Measurements from ENCODE around the gene PLEK2. TPM values are rescaled to one million over a fixed set of nuclear protein-coding genes. Genes with fewer than 3 reads are reported as not detected.
A peak's percentile ranks its signal among the peaks of the same experiment; 100 is the strongest.

Gene PLEK2
- total RNA-seq, 1 donor, result 2.5 TPM

DNA sequence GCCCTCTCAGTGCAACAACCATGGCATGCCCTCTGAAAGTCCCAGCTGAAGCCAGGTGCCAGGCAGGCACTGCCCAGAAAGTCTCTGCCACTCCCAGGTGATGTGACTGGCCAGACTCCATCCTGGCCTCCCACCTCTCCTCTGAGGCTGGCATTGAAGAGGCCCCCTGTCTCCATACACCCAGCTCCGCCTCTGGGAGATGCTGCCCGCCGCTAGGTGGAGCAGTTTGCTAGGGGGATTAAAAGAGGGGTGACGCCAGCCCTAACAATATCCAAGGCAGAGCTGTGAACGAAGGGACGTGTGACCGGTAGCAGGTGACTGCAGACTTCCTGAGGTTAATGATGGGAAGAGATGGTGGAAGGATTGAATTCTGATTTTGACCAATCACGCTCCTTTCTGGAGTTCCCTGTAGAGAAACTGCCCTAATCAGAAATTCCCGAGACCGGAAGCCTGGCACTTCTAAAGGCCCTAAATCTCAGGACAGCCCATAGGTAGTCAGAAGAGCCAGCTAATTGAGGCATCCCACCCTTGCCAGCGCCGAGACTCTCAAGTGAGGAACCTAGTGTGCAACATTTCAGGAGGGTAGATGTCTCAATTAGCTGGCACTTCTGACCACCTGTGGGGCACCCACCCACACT lies 8.3 kb upstream of the PLEK2 start:
- Histone ChIP-seq H4K20me1 (ENCODE audit: insufficient read depth, low read length) (no peaks in the 10 kb centered on the region), H3K4me1 (ENCODE audit: insufficient read depth, low read length) (peaks cover 2% of the 10 kb centered on the region)
- no peak for DNase-seq (ENCODE audit: insufficient read length, low spot score, missing footprints)

GRCh38 chr14:67418401-67419191 lies 6.6 kb upstream of the PLEK2 start:
- H3K9me3 ChIP-seq (ENCODE audit: low read depth, low read length), result no peaks in the 10 kb centered on the region
- no peaks in the 10 kb centered on the region for H3K36me3 ChIP-seq (ENCODE audit: insufficient read depth, low read length)
- H3K4me2 ChIP-seq (ENCODE audit: insufficient read depth, low read length), result no peak overlapping the region
- no peaks in the 10 kb centered on the region for H3K79me2 ChIP-seq (ENCODE audit: insufficient read depth, low read length)
- H3K4me3 ChIP-seq (ENCODE audit: insufficient read depth, low read length), result no peak overlapping the region
- TF ChIP-seq, protein P1, sequence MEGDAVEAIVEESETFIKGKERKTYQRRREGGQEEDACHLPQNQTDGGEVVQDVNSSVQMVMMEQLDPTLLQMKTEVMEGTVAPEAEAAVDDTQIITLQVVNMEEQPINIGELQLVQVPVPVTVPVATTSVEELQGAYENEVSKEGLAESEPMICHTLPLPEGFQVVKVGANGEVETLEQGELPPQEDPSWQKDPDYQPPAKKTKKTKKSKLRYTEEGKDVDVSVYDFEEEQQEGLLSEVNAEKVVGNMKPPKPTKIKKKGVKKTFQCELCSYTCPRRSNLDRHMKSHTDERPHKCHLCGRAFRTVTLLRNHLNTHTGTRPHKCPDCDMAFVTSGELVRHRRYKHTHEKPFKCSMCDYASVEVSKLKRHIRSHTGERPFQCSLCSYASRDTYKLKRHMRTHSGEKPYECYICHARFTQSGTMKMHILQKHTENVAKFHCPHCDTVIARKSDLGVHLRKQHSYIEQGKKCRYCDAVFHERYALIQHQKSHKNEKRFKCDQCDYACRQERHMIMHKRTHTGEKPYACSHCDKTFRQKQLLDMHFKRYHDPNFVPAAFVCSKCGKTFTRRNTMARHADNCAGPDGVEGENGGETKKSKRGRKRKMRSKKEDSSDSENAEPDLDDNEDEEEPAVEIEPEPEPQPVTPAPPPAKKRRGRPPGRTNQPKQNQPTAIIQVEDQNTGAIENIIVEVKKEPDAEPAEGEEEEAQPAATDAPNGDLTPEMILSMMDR (IDR thresholded peaks at IDR 0.05; ENCODE audit: extremely low read depth, low read depth, low read length), result no peak
- H3K27me3 ChIP-seq (ENCODE audit: insufficient read depth, low read length), result no peaks in the 10 kb centered on the region
- no peak overlapping the region for H2AFZ ChIP-seq (ENCODE audit: low read length)
- peaks cover 7% of the 10 kb centered on the region for H3K4me1 ChIP-seq (ENCODE audit: insufficient read depth, low read length)
- H3K27ac ChIP-seq (ENCODE audit: low read depth, low read length), result no peak overlapping the region
- no peak for DNase-seq (ENCODE audit: insufficient read length, low spot score, missing footprints)
- no peaks in the 10 kb centered on the region for H4K20me1 ChIP-seq (ENCODE audit: insufficient read depth, low read length)

More for the DNA sequence above, 8.3 kb upstream of the PLEK2 start:
- no peak overlapping the region for H3K27ac ChIP-seq (ENCODE audit: low read depth, low read length)
- H3K79me2 ChIP-seq (ENCODE audit: insufficient read depth, low read length), result no peaks in the 10 kb centered on the region
- H3K4me2 ChIP-seq (ENCODE audit: insufficient read depth, low read length), result no peak overlapping the region
- H3K9me3 ChIP-seq (ENCODE audit: low read depth, low read length), result no peaks in the 10 kb centered on the region
- no peak overlapping the region for H2AFZ ChIP-seq (ENCODE audit: low read length)
- H3K27me3 ChIP-seq (ENCODE audit: insufficient read depth, low read length), result peaks cover 3% of the 10 kb centered on the region
- no peaks in the 10 kb centered on the region for H3K36me3 ChIP-seq (ENCODE audit: insufficient read depth, low read length)
- no peak overlapping the region for H3K4me3 ChIP-seq (ENCODE audit: insufficient read depth, low read length)
- TF ChIP-seq, protein P1 (IDR thresholded peaks at IDR 0.05; ENCODE audit: extremely low read depth, low read depth, low read length), result peak; percentile 55

DNA sequence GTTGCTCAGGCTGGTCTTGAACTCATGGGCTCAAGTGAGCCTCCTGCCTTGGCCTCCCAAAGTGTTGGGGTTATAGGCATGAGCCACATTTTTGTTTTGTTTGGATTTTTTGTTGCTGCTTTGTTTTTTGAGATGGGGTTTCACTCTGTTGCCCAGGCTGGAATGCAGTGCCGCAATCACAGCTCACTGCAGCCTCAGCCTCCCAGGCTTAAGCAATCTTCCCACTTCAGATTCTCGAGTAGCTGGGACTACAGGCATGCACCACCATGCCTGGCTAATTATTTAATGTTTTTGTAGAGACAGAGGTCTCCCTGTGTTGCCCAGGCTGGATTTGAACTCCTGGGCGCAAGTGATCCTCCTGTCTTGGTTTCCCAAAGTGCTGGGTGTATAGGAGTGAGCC lies 5.7 kb upstream of the PLEK2 start:
- no peaks in the 10 kb centered on the region for H3K9me3 ChIP-seq (ENCODE audit: low read depth, low read length)
- TF ChIP-seq, protein P1 (IDR thresholded peaks at IDR 0.05; ENCODE audit: extremely low read depth, low read depth, low read length), result no peak
- no peaks in the 10 kb centered on the region for H3K36me3 ChIP-seq (ENCODE audit: insufficient read depth, low read length)
- H3K27ac ChIP-seq (ENCODE audit: low read depth, low read length), result no peak overlapping the region
- no peaks in the 10 kb centered on the region for H3K79me2 ChIP-seq (ENCODE audit: insufficient read depth, low read length)
- no peak for DNase-seq (ENCODE audit: insufficient read length, low spot score, missing footprints)
- no peak overlapping the region for H2AFZ ChIP-seq (ENCODE audit: low read length)
- no peaks in the 10 kb centered on the region for H3K27me3 ChIP-seq (ENCODE audit: insufficient read depth, low read length)
- no peak overlapping the region for H3K4me2 ChIP-seq (ENCODE audit: insufficient read depth, low read length)
- H3K4me3 ChIP-seq (ENCODE audit: insufficient read depth, low read length), result no peak overlapping the region
- peaks cover 7% of the 10 kb centered on the region for H3K4me1 ChIP-seq (ENCODE audit: insufficient read depth, low read length)
- H4K20me1 ChIP-seq (ENCODE audit: insufficient read depth, low read length), result no peaks in the 10 kb centered on the region

DNA sequence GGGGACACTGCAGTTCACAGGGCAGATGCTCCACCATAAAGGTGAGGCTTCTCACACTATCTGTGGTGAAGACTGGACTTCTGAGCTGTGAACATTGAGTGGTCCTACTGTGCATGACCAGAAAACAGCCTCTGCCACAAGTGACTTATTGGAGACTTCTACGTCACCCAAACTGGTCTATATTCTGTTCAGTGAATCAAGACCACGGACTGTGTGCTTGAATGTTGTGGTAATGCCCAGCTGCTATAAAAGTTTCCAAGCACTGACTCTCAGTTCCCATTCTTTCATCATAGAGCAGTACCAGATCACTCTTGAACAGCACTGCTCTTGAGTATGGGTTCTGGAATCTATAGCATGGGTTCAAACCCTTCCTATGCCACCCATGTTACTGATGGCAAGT lies 4.8 kb upstream of the PLEK2 start:
- TF ChIP-seq, protein P1 (IDR thresholded peaks at IDR 0.05; ENCODE audit: extremely low read depth, low read depth, low read length), result no peak
- no peaks in the 10 kb centered on the region for H4K20me1 ChIP-seq (ENCODE audit: insufficient read depth, low read length)
- no peak overlapping the region for H3K4me3 ChIP-seq (ENCODE audit: insufficient read depth, low read length)
- H3K27me3 ChIP-seq (ENCODE audit: insufficient read depth, low read length), result no peaks in the 10 kb centered on the region
- H3K9me3 ChIP-seq (ENCODE audit: low read depth, low read length), result no peaks in the 10 kb centered on the region
- no peak overlapping the region for H3K4me2 ChIP-seq (ENCODE audit: insufficient read depth, low read length)
- H2AFZ ChIP-seq (ENCODE audit: low read length), result no peak overlapping the region
- peaks cover 8% of the 10 kb centered on the region for H3K4me1 ChIP-seq (ENCODE audit: insufficient read depth, low read length)
- DNase-seq (ENCODE audit: insufficient read length, low spot score, missing footprints), result no peak
- H3K36me3 ChIP-seq (ENCODE audit: insufficient read depth, low read length), result no peaks in the 10 kb centered on the region
- H3K79me2 ChIP-seq (ENCODE audit: insufficient read depth, low read length), result no peaks in the 10 kb centered on the region
- H3K27ac ChIP-seq (ENCODE audit: low read depth, low read length), result no peak overlapping the region
